PC-3 (cell line): ENCODE results near the gene SULT2B1. TPM values are rescaled to one million over a fixed set of nuclear protein-coding genes. Genes with fewer than 3 reads are reported as not detected.

Source experiments
- ATAC-seq: fragments of 200-7000 bp; cut with Tn5 transposase; 2 replicates; pipeline ENCODE4 v1.9.1; 2020; ENCODE audit warnings: mild to moderate bottlenecking, moderate library complexity
- BruUV-seq: library from RNA; stranded (reverse); fragments of 400-500 nt; replicated peaks from 2 replicates; lab custom pipeline; 2021; lab: Mats Ljungman, UMichigan
- CTCF ChIA-PET: fragments of 300-600 bp; sonication (Branson Sonifier 250); formaldehyde crosslinking; loops from one replicate; lab custom pipeline; 2022; ENCODE audit warnings: antibody characterized with exemption; lab: Charles Lee
- POLR2A ChIA-PET: fragments of 300-600 bp; sonication (Branson Sonifier 250); formaldehyde crosslinking; loops from one replicate; lab custom pipeline; 2022; ENCODE audit warnings: antibody characterized with exemption; ENCODE audit not compliant: unreplicated experiment; lab: Charles Lee
- DNase-seq: peaks from one replicate; pipeline ENCODE4 v3.0.0-alpha.2; 2015
- H2AFZ ChIP-seq: fragments of 300-600 bp; sonication (generic); 2 replicates; pipeline ENCODE4 v1.6.0; 2016; ENCODE audit warnings: antibody characterized with exemption, low read length
- H3F3A ChIP-seq: fragments of 300-600 bp; sonication (generic); one replicate; pipeline ENCODE4 v1.6.0; 2017; ENCODE audit warnings: antibody characterized with exemption, low read length, control low read depth, mild to moderate bottlenecking; ENCODE audit not compliant: unreplicated experiment
- H3K27ac ChIP-seq: fragments of 300-600 bp; sonication (generic); 2 replicates; pipeline ENCODE4 v1.5.1; 2016; ENCODE audit warnings: mild to moderate bottlenecking, low read length
- H3K27me3 ChIP-seq: fragments of 300-600 bp; sonication (generic); 2 replicates; pipeline ENCODE4 v1.6.1; 2016; ENCODE audit warnings: low read length, mixed read lengths
- H3K36me3 ChIP-seq: fragments of 300-600 bp; sonication (generic); 2 replicates; pipeline ENCODE4 v1.6.1; 2016; ENCODE audit warnings: low read depth, mixed run types, low read length, mixed read lengths
- H3K4me1 ChIP-seq: fragments of 300-600 bp; sonication (generic); 2 replicates; pipeline ENCODE4 v1.5.1; 2016; ENCODE audit warnings: low read length; ENCODE audit not compliant: insufficient read depth
- H3K4me2 ChIP-seq: fragments of 300-600 bp; sonication (generic); 2 replicates; pipeline ENCODE4 v1.6.0; 2016; ENCODE audit warnings: low read length
- H3K4me3 ChIP-seq: fragments of 300-600 bp; sonication (generic); 2 replicates; pipeline ENCODE4 v1.5.1; 2016; ENCODE audit warnings: mild to moderate bottlenecking, low read length, mixed read lengths
- H3K79me2 ChIP-seq: fragments of 300-600 bp; sonication (generic); 2 replicates; pipeline ENCODE4 v1.6.1; 2017; ENCODE audit warnings: low read length, mixed read lengths
- H3K9ac ChIP-seq: fragments of 300-600 bp; sonication (generic); 2 replicates; pipeline ENCODE4 v1.6.0; 2016; ENCODE audit warnings: mild to moderate bottlenecking, low read length
- H3K9me2 ChIP-seq: fragments of 300-600 bp; sonication (generic); replicated peaks from 2 replicates; pipeline ENCODE4 v1.6.1; 2016; ENCODE audit warnings: mixed run types, low read length, mixed read lengths
- H3K9me3 ChIP-seq: fragments of 300-600 bp; sonication (generic); 2 replicates; pipeline ENCODE4 v1.6.1; 2016; ENCODE audit warnings: low read length, mixed read lengths
- H4K20me1 ChIP-seq: fragments of 300-600 bp; sonication (generic); 2 replicates; pipeline ENCODE4 v1.6.1; 2016; ENCODE audit warnings: low read length, mixed read lengths
- EZH2 ChIP-seq: fragments of 300-600 bp; sonication (generic); IDR thresholded peaks from one replicate; pipeline ENCODE4 v1.6.1; 2017; ENCODE audit warnings: antibody characterized with exemption, mild to moderate bottlenecking, low read length; ENCODE audit not compliant: unreplicated experiment
- EZH2phosphoT487 ChIP-seq: fragments of 300-600 bp; sonication (generic); IDR thresholded peaks from 2 replicates; pipeline ENCODE4 v1.6.1; 2018; ENCODE audit warnings: mild to moderate bottlenecking, antibody characterized with exemption, low read length, borderline replicate concordance
- intact Hi-C: fragments of 100-400 bp; cut with micrococcal nuclease; formaldehyde crosslinking; loops from 2 replicates; pipeline ENCODE4 v1.9.0; 2023
- total RNA-seq: library from RNA; depleted of rRNA; stranded (reverse); fragments of >200 nt; gene quantifications from 2 replicates; pipeline ENCODE4 v1.2.3, GENCODE V29; 2014
- TF ChIP-seq, protein P1 (sequence below): fragments of 300-600 bp; sonication (generic); conservative IDR thresholded peaks from 2 replicates; pipeline ENCODE4 v1.5.1; 2017; ENCODE audit warnings: antibody characterized with exemption, low read depth, mild to moderate bottlenecking, low read length

The SULT2B1 gene
- total RNA-seq, 1 experiment from 2014 or later: 6.7 TPM

DNA sequence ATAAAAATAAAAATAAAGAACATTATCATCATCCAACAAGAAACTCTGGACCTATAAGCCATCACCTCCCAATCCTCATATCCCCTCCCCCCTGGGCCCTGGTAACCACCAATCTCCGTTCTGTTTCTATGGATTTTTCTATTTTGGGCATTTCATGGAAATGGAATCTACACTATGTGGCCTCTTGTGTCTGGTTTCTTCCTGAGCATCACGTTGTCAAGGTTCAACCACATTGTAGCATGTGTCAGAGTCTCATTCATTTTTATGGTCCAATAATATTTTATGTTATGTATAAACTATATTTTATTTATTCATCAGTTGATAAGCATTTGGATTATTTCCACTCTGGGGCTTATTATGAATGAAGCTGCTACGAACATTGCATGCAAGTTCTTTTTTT lies 26.9 kb downstream of the SULT2B1 start:
- POLR2A ChIA-PET: no interaction called here
- H2AFZ ChIP-seq: no peak overlapping the region
- no peaks in the 10 kb centered on the region for H3K36me3 ChIP-seq
- no peaks in the 10 kb centered on the region for H3K79me2 ChIP-seq
- no peaks in the 10 kb centered on the region for H3F3A ChIP-seq
- no TSS peak for BruUV-seq
- H3K9ac ChIP-seq: no peak overlapping the region
- ATAC-seq (0 out of 2 replicates have a peak, but pooled peaks have one; percentile 33), DNase-seq (peak; percentile 7)
- H3K27ac ChIP-seq: no peak overlapping the region
- H3K4me1 ChIP-seq: peaks cover 2% of the 10 kb centered on the region; the same call in 1 of the 2 replicates
- no peaks in the 10 kb centered on the region for H3K9me3 ChIP-seq
- TF ChIP-seq, protein P1, sequence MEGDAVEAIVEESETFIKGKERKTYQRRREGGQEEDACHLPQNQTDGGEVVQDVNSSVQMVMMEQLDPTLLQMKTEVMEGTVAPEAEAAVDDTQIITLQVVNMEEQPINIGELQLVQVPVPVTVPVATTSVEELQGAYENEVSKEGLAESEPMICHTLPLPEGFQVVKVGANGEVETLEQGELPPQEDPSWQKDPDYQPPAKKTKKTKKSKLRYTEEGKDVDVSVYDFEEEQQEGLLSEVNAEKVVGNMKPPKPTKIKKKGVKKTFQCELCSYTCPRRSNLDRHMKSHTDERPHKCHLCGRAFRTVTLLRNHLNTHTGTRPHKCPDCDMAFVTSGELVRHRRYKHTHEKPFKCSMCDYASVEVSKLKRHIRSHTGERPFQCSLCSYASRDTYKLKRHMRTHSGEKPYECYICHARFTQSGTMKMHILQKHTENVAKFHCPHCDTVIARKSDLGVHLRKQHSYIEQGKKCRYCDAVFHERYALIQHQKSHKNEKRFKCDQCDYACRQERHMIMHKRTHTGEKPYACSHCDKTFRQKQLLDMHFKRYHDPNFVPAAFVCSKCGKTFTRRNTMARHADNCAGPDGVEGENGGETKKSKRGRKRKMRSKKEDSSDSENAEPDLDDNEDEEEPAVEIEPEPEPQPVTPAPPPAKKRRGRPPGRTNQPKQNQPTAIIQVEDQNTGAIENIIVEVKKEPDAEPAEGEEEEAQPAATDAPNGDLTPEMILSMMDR: no peak
- no peak overlapping the region for H3K4me2 ChIP-seq
- H4K20me1 ChIP-seq: no peaks in the 10 kb centered on the region
- no peaks in the 10 kb centered on the region for H3K27me3 ChIP-seq
- H3K4me3 ChIP-seq: no peak overlapping the region
- CTCF ChIA-PET: no interaction called here
- H3K9me2 ChIP-seq: no peaks in the 10 kb centered on the region
- intact Hi-C loops: no loop called here

DNA sequence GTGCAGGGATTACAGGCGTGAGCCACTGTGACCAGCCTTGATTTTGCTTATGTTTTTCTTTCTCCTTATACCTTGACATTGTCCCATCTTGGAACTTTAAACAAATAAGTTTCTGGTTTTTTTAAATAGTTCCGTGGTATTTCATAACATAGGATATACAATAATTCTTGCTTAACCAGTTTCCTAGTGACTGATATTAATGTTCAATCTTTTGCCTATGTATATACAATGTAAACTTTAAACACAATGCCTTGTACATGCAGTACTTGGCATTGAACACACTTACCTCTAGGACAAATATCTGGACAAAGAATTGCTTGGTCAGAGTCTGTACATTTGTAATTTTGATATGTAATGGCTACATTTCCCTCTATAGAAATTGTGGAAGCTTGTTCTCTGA lies 30.2 kb downstream of the SULT2B1 start:
- no TSS peak for BruUV-seq
- DNase-seq: peak; percentile 35

DNA sequence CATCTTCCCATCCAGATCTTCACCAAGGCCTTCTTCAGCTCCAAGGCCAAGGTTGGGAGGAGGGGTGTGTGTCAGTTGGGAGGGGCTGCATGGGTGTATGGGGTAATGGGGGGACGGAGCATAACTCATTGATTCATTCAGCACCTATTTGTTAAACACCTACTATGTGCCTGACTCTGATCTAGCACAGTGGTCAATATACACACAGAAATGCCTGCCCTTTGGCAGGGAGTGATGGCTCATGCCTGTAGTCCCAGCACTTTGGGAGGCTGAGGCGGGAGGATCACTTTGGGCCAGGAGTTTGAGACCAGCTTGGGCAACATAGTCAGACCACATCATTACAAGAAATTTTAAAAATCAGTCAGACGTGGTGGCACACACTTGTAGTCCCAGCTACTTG lies 35.4 kb downstream of the SULT2B1 start:
- TF ChIP-seq, protein P1: no peak
- no peak for TF ChIP-seq EZH2
- TF ChIP-seq EZH2phosphoT487: no peak
- no peaks in the 10 kb centered on the region for H3K9me3 ChIP-seq
- CTCF ChIA-PET: no interaction called here
- no peak overlapping the region for H3K9ac ChIP-seq
- no peak overlapping the region for H3K4me3 ChIP-seq
- no peaks in the 10 kb centered on the region for H3K79me2 ChIP-seq
- no peak overlapping the region for H3K4me2 ChIP-seq
- no peak overlapping the region for H2AFZ ChIP-seq
- H4K20me1 ChIP-seq: no peaks in the 10 kb centered on the region
- H3K27me3 ChIP-seq: no peaks in the 10 kb centered on the region
- no peak for ATAC-seq
- H3K9me2 ChIP-seq: no peaks in the 10 kb centered on the region
- no peaks in the 10 kb centered on the region for H3F3A ChIP-seq
- no peaks in the 10 kb centered on the region for H3K36me3 ChIP-seq
- peaks cover 9% of the 10 kb centered on the region; the same call in 1 of the 2 replicates for H3K4me1 ChIP-seq
- intact Hi-C loops: no loop called here
- no peak for DNase-seq
- POLR2A ChIA-PET: no interaction called here
- no TSS peak for BruUV-seq
- H3K27ac ChIP-seq: no peak overlapping the region

More for the DNA sequence above, 30.2 kb downstream of the SULT2B1 start:
- Histone ChIP-seq H3K9me3 (no peaks in the 10 kb centered on the region), H3K9me2 (no peaks in the 10 kb centered on the region), H2AFZ (no peak overlapping the region), H3K9ac (no peak overlapping the region), H3F3A (no peaks in the 10 kb centered on the region), H3K4me2 (no peak overlapping the region), H3K79me2 (no peaks in the 10 kb centered on the region), H3K27ac (no peak overlapping the region), H3K4me1 (peaks cover 4% of the 10 kb centered on the region; the same call in 1 of the 2 replicates), H4K20me1 (no peaks in the 10 kb centered on the region), H3K27me3 (no peaks in the 10 kb centered on the region), H3K36me3 (no peaks in the 10 kb centered on the region), H3K4me3 (no peak overlapping the region)
- ChIA-PET POLR2A (no interaction called here), CTCF (interaction anchor here (0.7 kb wide), 1 partner anchor 179 kb away, joined by 3 read pairs; no protein-coding TSS in a partner anchor)
- ATAC-seq: no peak
- intact Hi-C loops: no loop called here
- TF ChIP-seq EZH2 (no peak), EZH2phosphoT487 (no peak)
- TF ChIP-seq, protein P1: no peak
